DOHH2 (cell line): Measurements from ENCODE around the gene TMPRSS2.
"Not testable (repeated sequence)": the region's sequence is repeated elsewhere in the genome, so short reads cannot be mapped to it uniquely, and the experiment has no call there.

Source experiments
- H3F3A ChIP-seq: fragments of 200-600 bp; sonication (generic), shearing (Covaris generic); 2 replicates; pipeline ENCODE4 v1.6.0; 2016; ENCODE audit warnings: antibody characterized with exemption, mild to moderate bottlenecking; ENCODE audit not compliant: control insufficient read depth, insufficient read depth
- H3K27ac ChIP-seq: fragments of 200-600 bp; sonication (generic); 2 replicates; pipeline ENCODE4 v1.5.1; 2014; ENCODE audit warnings: low read depth, mild to moderate bottlenecking, low read length, moderate library complexity
- H3K27me3 ChIP-seq: fragments of 200-600 bp; sonication (generic); 2 replicates; pipeline ENCODE4 v1.6.1; 2014; ENCODE audit warnings: mild to moderate bottlenecking, low read length, mixed read lengths; ENCODE audit not compliant: control insufficient read depth
- H3K36me3 ChIP-seq: fragments of 200-600 bp; sonication (generic); 2 replicates; pipeline ENCODE4 v1.6.1; 2014; ENCODE audit warnings: mild to moderate bottlenecking, low read length, moderate library complexity, mixed read lengths; ENCODE audit not compliant: control insufficient read depth
- H3K4me1 ChIP-seq: fragments of 200-600 bp; sonication (generic); 2 replicates; pipeline ENCODE4 v1.6.1; 2014; ENCODE audit warnings: mild to moderate bottlenecking, low read length, mixed read lengths; ENCODE audit not compliant: control insufficient read depth
- H3K4me2 ChIP-seq: fragments of 200-600 bp; sonication (generic); 2 replicates; pipeline ENCODE4 v1.6.0; 2014; ENCODE audit warnings: mild to moderate bottlenecking, low read length, moderate library complexity
- H3K4me3 ChIP-seq: fragments of 200-600 bp; sonication (generic); 2 replicates; pipeline ENCODE4 v1.5.1; 2014; ENCODE audit warnings: mild to moderate bottlenecking, low read length, mixed read lengths
- H3K79me2 ChIP-seq: fragments of 200-600 bp; sonication (generic); 2 replicates; pipeline ENCODE4 v1.6.1; 2014; ENCODE audit warnings: mild to moderate bottlenecking, low read length, mixed read lengths; ENCODE audit not compliant: control insufficient read depth
- H3K9me2 ChIP-seq: fragments of 200-600 bp; sonication (generic); replicated peaks from 2 replicates; pipeline ENCODE4 v1.6.1; 2014; ENCODE audit warnings: mild to moderate bottlenecking, low read length, mixed read lengths; ENCODE audit not compliant: control insufficient read depth
- H3K9me3 ChIP-seq: fragments of 200-600 bp; sonication (generic); 2 replicates; pipeline ENCODE4 v1.6.1; 2014; ENCODE audit warnings: antibody characterized with exemption, low read length, mixed read lengths; ENCODE audit not compliant: control insufficient read depth, insufficient read depth
- H4K20me1 ChIP-seq: fragments of 200-600 bp; sonication (generic); 2 replicates; pipeline ENCODE4 v1.6.0; 2014; ENCODE audit warnings: low read depth, mild to moderate bottlenecking, antibody characterized with exemption, low read length, moderate library complexity; ENCODE audit not compliant: control insufficient read depth, insufficient read depth
- EZH2phosphoT487 ChIP-seq: fragments of 200-600 bp; sonication (generic); IDR thresholded peaks from 2 replicates; pipeline ENCODE4 v1.6.1; 2017; ENCODE audit warnings: borderline replicate concordance, mild to moderate bottlenecking, antibody characterized with exemption, low read length, moderate library complexity, mixed read lengths
- TF ChIP-seq, protein P1 (sequence below): fragments of 200-600 bp; sonication (generic); IDR thresholded peaks from one replicate; pipeline ENCODE4 v1.5.1; 2014; ENCODE audit warnings: antibody characterized with exemption, mild to moderate bottlenecking, low read depth, low read length; ENCODE audit not compliant: poor library complexity, severe bottlenecking

The TMPRSS2 gene

DNA sequence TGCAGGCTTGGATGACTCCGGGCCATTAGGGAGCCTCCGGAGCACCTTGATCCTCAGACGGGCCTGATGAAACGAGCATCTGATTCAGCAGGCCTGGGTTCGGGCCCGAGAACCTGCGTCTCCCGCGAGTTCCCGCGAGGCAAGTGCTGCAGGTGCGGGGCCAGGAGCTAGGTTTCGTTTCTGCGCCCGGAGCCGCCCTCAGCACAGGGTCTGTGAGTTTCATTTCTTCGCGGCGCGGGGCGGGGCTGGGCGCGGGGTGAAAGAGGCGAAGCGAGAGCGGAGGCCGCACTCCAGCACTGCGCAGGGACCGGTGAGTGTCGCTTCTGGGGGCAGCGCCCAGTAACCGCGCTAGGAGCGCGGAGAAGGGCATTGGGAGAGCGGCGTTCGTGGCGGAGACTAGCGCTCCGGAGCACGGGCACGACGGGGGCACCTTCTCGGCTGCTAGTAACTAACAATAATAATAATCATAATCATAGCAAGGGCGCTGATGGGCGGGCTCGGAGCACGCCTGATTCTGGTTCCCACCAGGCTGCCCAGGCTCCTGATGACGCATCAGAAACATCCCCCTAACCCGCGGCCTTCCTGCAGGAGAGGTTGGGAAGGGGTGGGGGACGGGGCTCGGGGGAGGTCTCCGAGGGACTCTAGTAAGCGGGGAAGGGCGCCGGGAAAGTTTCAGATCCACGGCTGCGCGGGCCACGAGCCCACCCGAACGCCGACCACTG is 81.8 kb downstream of the TMPRSS2 start, which contains the start of gene MX1:
TSS of gene MX1 (plus strand) at position 286 of the 722 bp plus-strand sequence. CDS start 5,832 bp downstream, outside the sequence.
- H3K27ac ChIP-seq, result no peak within 1 kb of the TSS
- TF ChIP-seq, protein P1, sequence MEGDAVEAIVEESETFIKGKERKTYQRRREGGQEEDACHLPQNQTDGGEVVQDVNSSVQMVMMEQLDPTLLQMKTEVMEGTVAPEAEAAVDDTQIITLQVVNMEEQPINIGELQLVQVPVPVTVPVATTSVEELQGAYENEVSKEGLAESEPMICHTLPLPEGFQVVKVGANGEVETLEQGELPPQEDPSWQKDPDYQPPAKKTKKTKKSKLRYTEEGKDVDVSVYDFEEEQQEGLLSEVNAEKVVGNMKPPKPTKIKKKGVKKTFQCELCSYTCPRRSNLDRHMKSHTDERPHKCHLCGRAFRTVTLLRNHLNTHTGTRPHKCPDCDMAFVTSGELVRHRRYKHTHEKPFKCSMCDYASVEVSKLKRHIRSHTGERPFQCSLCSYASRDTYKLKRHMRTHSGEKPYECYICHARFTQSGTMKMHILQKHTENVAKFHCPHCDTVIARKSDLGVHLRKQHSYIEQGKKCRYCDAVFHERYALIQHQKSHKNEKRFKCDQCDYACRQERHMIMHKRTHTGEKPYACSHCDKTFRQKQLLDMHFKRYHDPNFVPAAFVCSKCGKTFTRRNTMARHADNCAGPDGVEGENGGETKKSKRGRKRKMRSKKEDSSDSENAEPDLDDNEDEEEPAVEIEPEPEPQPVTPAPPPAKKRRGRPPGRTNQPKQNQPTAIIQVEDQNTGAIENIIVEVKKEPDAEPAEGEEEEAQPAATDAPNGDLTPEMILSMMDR, result no peak
- no peak for TF ChIP-seq EZH2phosphoT487
- H3K9me2 ChIP-seq, result no peaks in the 10 kb centered on the region
- peaks cover 28% of the 10 kb centered on the region for H3K27me3 ChIP-seq
- H3K79me2 ChIP-seq, result no peaks in the 10 kb centered on the region
- no peaks in the 10 kb centered on the region for H3K36me3 ChIP-seq
- H4K20me1 ChIP-seq, result no peaks in the 10 kb centered on the region
- H3F3A ChIP-seq, result no peaks in the 10 kb centered on the region
- H3K4me3 ChIP-seq, result peak within 1 kb of the TSS; percentile 30
- H3K4me2 ChIP-seq, result peak within 1 kb of the TSS; percentile 33
- no peaks in the 10 kb centered on the region for H3K9me3 ChIP-seq
- no peaks in the 10 kb centered on the region for H3K4me1 ChIP-seq

DNA sequence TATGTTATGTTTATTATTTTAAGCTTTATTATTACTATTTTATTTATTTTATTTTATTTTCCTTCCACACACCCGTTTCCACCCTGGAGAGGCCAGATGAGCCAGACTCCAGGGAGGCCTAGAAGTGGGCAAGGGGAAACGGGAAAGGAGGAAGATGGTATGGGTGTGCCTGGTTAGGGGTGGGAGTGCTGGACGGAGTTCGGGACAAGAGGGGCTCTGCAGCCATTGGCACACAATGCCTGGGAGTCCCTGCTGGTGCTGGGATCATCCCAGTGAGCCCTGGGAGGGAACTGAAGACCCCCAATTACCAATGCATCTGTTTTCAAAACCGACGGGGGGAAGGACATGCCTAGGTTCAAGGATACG is 82.4 kb downstream of the TMPRSS2 start:
- no peaks in the 10 kb centered on the region for H3K9me2 ChIP-seq
- no peaks in the 10 kb centered on the region for H3K36me3 ChIP-seq
- H3K27ac ChIP-seq, result no peak overlapping the region
- H3K27me3 ChIP-seq, result peaks cover 28% of the 10 kb centered on the region
- no peaks in the 10 kb centered on the region for H3K9me3 ChIP-seq
- no peaks in the 10 kb centered on the region for H3K79me2 ChIP-seq
- TF ChIP-seq EZH2phosphoT487, result no peak
- TF ChIP-seq, protein P1, result no peak
- H4K20me1 ChIP-seq, result no peaks in the 10 kb centered on the region
- no peaks in the 10 kb centered on the region for H3F3A ChIP-seq
- H3K4me3 ChIP-seq, result 0 out of 2 replicates have a peak overlapping the region, but pooled peaks have one; percentile 30
- peak overlapping the region; percentile 33; the same call in 1 of the 2 replicates for H3K4me2 ChIP-seq
- peaks cover 2% of the 10 kb centered on the region for H3K4me1 ChIP-seq

GRCh38 chr21:41423305-41423636 is 84.7 kb downstream of the TMPRSS2 start:
- Histone ChIP-seq H3K4me1 (peaks cover 11% of the 10 kb centered on the region), H3K27me3 (peaks cover 21% of the 10 kb centered on the region)
- H3K9me2 ChIP-seq, H3K4me2 ChIP-seq, H3F3A ChIP-seq, H3K4me3 ChIP-seq, H4K20me1 ChIP-seq, H3K36me3 ChIP-seq, H3K9me3 ChIP-seq, H3K79me2 ChIP-seq, H3K27ac ChIP-seq: not testable (repeated sequence)

- H3K27ac ChIP-seq, result no peak overlapping the region
- H3K36me3 ChIP-seq, result no peaks in the 10 kb centered on the region
- no peaks in the 10 kb centered on the region for H3K9me3 ChIP-seq
- H3K9me2 ChIP-seq, result no peaks in the 10 kb centered on the region
- no peaks in the 10 kb centered on the region for H4K20me1 ChIP-seq
- H3K79me2 ChIP-seq, result no peaks in the 10 kb centered on the region
- no peaks in the 10 kb centered on the region for H3F3A ChIP-seq
- no peak for TF ChIP-seq EZH2phosphoT487
- TF ChIP-seq, protein P1, result no peak
- H3K4me2 ChIP-seq, result no peak overlapping the region
- H3K27me3 ChIP-seq, result peaks cover 18% of the 10 kb centered on the region
- H3K4me3 ChIP-seq, result no peak overlapping the region
- peaks cover 11% of the 10 kb centered on the region for H3K4me1 ChIP-seq
These were observed 85.2 kb downstream of the TMPRSS2 start for GRCh38 chr21:41422546-41423304.

- H3K36me3 ChIP-seq, H4K20me1 ChIP-seq, H3K27me3 ChIP-seq, H3F3A ChIP-seq, H3K9me2 ChIP-seq, H3K27ac ChIP-seq, H3K9me3 ChIP-seq, H3K79me2 ChIP-seq: not testable (repeated sequence)
- Histone ChIP-seq H3K4me1 (peaks cover 11% of the 10 kb centered on the region), H3K4me3 (peak overlapping the region; percentile 69), H3K4me2 (peak overlapping the region; percentile 72)
These were observed 87.0 kb downstream of the TMPRSS2 start for GRCh38 chr21:41420998-41421397.
